Stomach (tissue), 4 donors: ENCODE data around the gene ATP2C1.

Source experiments
- EP300 ChIP-seq: sonication (generic); formaldehyde crosslinking; IDR thresholded peaks from one replicate; pipeline ENCODE4 v1.6.1; 2017; ENCODE audit warnings: antibody characterized with exemption
- POLR2AphosphoS5 ChIP-seq, 3 donors: sonication (generic); formaldehyde crosslinking; IDR thresholded peaks; one replicate each; pipeline ENCODE4 v1.6.1; 2016; ENCODE audit warnings: antibody characterized with exemption in 3 of 3

DNA sequence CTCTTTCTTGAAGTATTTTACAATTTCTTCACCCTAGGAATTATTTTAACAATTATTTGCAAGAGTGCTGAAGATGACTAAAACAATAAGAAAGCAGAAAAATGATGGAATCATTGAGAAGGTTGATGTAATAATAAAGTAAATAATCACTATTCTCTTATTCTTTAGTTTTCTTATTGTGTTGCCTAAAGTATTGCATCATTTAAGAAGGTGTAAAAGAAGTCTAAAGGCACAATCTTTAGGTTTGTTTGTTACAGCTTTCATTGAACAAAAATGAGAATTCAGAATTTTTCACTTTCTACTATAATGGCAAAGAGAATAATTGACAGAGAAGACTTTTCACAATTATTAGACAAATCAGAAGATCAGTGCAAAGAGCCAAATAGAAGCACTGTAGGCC lies 67.6 kb downstream of the ATP2C1 start:
- TF ChIP-seq POLR2AphosphoS5 (IDR thresholded peaks at IDR 0.05) (no peak), EP300 (no peak)
